Astrocyte (in vitro differentiated cells and primary cell): ENCODE measurements around the gene CHD8.

Experiments
- EZH2 ChIP-seq: IDR thresholded peaks from 2 replicates; pipeline ENCODE4 v1.6.1; 2012; ENCODE audit warnings: mild to moderate bottlenecking, low read length, inconsistent platforms; ENCODE audit not compliant: insufficient read depth
- TF ChIP-seq, protein P1 (sequence below): IDR thresholded peaks from 2 replicates; pipeline ENCODE4 v1.5.1; 2011; ENCODE audit warnings: low read depth, mild to moderate bottlenecking, inconsistent platforms, low read length, moderate library complexity; ENCODE audit not compliant: insufficient read depth

- TF ChIP-seq, protein P1, sequence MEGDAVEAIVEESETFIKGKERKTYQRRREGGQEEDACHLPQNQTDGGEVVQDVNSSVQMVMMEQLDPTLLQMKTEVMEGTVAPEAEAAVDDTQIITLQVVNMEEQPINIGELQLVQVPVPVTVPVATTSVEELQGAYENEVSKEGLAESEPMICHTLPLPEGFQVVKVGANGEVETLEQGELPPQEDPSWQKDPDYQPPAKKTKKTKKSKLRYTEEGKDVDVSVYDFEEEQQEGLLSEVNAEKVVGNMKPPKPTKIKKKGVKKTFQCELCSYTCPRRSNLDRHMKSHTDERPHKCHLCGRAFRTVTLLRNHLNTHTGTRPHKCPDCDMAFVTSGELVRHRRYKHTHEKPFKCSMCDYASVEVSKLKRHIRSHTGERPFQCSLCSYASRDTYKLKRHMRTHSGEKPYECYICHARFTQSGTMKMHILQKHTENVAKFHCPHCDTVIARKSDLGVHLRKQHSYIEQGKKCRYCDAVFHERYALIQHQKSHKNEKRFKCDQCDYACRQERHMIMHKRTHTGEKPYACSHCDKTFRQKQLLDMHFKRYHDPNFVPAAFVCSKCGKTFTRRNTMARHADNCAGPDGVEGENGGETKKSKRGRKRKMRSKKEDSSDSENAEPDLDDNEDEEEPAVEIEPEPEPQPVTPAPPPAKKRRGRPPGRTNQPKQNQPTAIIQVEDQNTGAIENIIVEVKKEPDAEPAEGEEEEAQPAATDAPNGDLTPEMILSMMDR = no peak
- no peak for TF ChIP-seq EZH2
Measured at GRCh38 chr14:21505012-21505553, 49.2 kb upstream of the CHD8 start.
